Stimulated activated CD8-positive, alpha-beta memory T cell treated with anti-CD3 and anti-CD28 coated beads, Interleukin-12 subunit alpha, Interleukin-12 subunit beta, amount 100 ng/mL, for 1 hour (primary cell): ENCODE data around the gene KIFC3.
"Not testable (repeated sequence)": the region's sequence is repeated elsewhere in the genome, so short reads cannot be mapped to it uniquely, and the experiment has no call there.

ENCODE experiments used
- DNase-seq: peaks from one replicate; pipeline ENCODE4 v3.0.0-alpha.2; 2020; ENCODE audit warnings: low read depth

The KIFC3 gene

DNA sequence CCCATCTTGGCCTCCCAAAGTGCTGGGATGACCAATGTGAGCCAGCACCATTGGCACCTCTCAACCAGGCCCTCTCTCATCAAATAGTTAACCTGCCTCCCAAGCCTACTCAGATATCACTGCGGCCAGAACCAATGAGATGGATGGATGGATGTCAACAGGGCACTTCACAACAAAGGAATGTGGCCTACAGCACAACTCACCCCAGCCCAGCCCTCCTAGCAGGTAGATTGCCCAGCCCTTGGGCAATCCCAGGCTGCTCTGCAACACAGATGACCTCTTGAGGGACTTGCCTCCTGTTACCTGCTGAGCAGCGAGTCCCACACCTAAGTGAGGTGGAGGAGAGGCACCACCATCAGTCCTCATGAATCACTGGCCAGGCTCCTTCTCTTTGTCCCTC, 22.6 kb upstream of the KIFC3 start:
- no peak for DNase-seq

DNA sequence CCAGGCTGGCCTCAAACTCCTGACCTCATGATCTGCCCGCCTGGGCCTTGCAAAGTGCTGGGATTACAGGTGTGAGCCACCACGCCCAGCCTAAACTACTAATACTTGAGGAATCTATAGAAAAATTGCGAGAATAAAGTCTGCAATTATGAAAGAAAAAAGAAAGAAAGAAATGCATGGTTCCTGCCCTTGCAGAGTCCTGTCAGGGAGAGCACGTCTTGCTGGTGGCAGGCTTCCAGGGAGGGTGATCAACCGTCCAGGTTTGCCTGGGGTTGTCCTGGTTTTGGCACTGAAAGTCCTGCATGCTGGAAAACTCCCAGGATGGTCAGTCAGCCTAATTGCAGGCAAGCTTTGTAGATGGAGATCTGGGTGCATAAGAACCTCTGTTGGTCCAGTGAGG, 21.5 kb upstream of the KIFC3 start:
- no peak for DNase-seq

DNA sequence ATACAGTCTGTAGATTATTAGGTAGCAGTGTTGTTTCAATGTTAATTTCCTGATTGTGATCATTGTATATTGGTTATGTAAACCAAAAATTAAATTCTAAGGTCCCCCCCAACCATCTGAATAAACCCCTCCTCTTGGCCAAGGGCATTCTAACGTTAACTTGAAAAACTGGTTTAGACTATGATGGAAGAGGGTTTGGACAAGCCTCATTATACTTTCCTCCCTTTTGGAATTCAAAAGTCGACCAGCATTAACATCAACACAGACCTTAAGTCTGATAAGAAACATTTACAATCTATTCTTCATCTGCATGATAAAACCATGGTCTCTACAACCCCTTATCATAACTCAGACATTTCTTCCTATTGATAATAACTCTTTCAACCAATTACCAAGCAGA, 20.6 kb upstream of the KIFC3 start:
- no peak for DNase-seq

DNA sequence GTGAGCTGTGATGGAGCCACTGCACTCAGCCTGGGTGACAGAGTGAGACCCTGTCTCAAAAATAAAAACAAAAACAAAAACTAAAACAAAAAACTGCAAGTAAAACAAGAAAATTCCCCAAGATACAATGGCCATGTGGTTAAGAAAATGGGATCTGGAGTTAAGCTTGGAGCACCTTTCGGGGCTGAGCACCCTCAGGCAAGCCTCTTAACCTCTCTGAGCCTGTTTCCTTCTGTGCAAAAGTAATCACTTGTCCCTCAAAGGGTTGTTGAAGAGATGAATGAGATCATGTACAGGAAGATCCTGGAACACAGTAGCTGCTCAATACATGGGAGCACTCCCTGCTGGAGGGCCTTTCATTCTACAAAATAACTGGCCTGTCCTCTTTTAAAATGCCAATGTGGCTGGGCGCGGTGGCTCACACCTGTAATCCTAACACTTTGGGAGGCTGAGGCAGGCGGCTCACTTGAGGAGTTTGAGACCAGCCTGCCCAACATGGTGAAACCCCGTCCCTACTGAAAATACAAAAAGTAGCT, 19.8 kb upstream of the KIFC3 start:
- DNase-seq = no peak

DNA sequence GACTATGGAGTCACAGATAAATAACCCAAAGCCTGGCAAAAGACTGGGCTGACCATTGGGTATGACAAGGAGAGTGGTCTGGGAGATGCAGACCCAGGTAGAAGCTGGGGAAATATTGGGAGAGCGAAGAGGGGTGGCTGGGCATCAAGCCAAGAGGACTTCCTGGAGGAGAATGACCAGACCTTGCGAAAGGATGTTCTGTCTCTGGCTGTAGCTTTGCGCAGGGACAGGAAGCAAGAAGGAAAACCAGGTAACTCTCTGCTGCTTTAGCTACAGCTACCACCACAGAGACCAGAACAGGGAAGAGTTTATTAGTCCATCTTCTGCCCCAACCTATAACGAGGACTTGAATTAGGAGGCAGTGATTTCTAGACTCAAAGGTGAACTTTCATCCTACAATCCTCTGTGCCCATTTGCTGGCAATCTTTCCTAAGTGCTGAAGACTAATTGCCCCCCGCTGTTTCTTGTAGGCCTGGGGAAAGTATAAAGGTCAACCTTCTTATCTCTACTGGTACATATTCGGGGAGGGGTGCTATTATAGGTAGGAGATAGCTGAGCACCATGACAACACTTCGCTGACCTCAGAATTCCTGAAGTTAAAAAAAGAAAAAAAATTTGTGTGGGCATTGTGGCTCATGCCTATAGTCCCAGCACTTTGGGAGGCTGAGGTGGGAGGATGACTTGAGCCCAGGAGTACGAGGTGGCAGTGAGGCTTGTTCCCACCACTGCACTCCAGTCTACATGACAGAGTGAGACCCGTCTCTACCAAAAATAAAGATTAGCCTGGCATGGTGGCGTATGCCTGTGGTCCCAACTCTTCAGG, 19.1 kb upstream of the KIFC3 start:
- DNase-seq = no peak

DNA sequence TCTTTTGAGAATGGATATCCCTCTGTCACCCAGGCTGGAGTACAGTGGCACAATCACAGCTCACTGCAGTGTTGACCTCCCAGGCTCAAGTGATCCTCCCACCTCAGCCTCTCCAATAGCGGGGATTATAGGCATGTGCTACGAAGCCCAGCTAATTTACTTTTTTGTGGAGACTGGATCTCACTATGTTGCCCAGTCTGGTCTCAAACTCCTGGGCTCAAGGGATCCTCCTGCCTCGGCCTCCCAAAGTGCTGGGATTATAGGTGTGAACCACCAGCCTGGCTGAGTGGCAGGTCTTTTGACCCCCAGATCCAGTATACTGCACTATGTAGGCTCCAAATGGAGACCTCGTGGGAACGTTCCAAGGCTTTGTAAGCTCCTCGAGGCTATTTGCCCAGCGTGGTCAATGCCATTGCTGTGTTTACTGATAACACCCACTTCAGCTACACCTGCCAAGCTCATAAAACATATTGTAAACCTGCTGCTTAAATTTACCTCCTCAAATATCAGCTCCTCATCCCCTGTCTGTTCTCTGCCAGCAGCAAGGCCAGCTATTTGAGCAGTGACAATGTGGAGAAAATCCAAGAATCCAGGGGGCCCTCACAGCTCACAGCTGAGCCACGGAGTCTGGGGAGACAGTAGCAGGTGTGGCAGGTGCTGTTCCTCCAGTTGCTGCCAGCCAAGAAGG, 16.2 kb upstream of the KIFC3 start:
- no peak for DNase-seq

DNA sequence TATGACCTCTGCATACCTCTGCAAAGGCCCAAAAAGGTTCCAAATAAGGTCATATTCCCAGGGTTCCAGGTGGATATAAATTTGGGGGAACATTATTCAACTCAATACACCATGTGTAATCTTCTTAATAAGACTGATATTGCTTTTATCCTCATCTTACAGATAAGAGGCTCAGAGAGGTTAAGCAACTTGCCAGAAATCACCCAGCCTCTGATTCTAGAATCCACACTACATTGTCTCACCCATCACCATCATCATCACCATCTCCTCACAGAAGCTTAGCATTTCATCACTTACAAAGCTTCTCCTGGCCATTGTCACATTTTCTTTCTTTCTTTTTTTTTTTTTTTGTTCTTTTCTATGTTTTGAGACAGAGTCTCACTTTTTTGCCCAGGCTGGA, 15.4 kb upstream of the KIFC3 start:
- no peak for DNase-seq

DNA sequence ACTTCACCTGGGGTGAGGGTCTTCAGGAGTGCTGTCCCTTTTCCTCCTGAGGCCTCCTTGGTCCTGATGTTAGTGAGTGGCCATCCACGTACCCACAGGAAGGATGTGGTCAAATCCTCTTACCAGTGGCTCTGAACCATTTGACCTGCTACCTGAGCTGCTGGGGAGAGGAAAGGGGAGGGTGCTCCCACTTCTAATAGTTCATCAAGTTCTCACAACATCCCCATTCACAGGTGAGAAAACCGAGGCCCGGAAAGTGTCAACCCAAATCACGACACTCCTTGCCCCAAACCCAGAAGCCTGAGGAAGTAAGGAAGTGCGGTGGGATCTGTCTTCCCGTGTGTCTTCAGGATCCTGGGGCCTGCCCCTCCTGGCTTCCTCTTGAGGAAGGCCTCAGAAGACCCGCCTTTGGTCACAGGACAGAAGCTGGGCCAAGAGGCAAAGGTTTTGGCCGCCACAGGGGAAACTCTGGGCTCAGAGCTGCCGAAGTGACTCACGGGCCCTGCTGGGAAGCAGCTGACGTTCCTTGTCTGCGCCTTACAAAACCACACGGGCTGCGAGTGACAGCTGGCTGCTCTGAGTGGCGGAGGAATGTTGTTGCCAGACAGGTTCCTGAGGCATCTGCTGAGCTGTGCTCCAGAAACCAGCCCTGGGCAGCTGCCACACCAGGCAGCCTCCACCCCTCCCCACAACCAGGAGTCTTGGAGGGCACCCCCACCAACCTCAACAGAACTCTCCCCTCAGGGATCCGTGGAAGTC, 13.9 kb upstream of the KIFC3 start:
- no peak for DNase-seq

DNA sequence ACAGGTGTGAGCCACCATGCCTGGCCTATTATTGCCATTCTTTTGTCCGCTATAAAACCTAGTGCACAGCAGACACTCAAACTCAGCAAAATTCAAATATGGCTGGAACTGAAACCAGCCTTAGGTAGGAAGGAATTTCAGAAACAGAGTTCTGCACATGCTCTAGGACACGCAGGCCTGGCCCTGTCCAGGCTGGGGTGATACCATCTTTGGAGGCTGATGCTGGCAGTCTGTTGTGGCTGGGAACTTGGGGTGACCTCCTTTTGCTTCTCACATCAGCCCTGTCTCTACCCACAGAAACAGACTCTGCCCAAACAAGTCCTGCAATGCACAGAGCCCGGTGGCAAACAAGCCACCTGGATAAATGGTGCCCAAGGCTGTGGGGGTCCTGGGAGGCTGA, 12.6 kb upstream of the KIFC3 start:
- no peak for DNase-seq

DNA sequence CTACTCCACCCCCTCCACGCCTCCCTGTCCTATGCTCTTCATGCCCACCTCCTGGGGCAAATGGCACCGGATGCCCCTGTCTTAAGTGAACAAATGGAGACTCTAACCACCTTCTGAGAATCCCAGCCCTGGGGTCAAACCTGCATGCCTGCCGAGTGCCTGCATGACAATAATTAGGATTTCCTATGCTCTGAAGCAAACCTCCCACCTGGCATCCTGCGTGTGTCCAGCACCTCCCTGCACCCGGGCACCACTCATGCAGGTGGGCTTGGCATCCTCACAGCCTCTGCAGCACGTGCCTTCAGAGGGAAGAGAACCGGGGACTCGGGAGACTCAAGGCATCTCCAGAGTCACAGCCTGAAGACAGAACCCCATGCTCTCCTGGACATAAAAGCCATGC, 11.2 kb upstream of the KIFC3 start:
- no peak for DNase-seq

DNA sequence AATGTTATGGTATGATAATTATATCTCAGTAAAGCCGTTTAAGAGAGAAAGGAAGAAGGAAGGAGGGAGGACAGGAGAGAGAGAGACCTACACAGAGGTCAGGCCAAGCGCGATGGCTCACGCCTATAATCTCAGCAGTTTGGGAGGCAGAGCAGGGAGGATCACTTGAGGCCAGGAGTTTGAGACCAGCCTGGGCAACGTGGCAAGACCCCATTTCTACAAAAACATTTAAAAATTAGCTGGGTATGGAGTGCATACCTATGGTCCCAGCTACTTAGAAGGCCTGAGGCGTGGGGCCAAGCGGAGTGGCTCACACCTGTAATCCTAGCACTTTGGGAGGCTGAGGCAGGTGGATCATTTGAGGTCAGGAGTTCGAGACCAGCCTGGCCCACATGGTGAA, 9.0 kb upstream of the KIFC3 start:
- not testable (repeated sequence) for DNase-seq

DNA sequence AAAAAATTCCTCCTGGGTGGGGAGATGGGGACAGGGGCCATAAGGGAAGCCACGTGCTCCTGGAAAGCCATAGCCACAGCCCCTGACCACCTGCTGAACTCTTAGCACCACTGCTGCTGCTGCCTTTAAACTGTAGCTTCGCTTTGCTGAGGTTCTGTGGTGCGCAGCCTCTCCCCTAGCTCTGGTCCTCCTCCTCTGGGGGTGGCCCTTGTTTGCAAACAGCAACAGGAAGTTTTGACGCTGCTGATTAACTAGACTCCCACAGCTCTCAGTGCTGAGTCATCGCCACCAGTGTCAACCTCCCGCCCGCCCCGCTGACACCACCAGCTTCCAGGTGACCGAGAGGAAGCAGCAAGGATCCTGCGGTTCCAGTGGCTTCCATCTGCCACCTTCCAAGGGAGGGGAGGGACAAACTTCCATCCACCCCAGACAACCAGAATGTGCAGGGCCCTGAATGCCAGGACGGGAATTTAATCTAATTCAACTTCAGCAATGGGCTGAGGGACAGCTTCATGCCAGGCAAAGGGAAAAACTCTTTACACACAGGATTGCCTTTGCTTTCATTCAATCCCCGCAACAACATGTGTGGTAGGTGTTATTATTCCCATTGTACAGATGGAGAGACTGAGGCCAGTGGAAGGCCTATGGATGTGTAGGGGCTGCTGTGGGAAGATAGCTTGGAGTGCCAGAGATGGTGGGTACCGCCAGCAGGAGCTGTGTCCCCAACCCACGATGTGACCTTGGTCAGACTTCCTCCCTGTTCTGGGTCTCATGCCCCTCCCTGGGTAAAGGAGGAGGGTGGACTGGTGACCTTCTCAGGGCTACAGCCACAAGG, 8.1 kb upstream of the KIFC3 start:
- peak; percentile 67 for DNase-seq

DNA sequence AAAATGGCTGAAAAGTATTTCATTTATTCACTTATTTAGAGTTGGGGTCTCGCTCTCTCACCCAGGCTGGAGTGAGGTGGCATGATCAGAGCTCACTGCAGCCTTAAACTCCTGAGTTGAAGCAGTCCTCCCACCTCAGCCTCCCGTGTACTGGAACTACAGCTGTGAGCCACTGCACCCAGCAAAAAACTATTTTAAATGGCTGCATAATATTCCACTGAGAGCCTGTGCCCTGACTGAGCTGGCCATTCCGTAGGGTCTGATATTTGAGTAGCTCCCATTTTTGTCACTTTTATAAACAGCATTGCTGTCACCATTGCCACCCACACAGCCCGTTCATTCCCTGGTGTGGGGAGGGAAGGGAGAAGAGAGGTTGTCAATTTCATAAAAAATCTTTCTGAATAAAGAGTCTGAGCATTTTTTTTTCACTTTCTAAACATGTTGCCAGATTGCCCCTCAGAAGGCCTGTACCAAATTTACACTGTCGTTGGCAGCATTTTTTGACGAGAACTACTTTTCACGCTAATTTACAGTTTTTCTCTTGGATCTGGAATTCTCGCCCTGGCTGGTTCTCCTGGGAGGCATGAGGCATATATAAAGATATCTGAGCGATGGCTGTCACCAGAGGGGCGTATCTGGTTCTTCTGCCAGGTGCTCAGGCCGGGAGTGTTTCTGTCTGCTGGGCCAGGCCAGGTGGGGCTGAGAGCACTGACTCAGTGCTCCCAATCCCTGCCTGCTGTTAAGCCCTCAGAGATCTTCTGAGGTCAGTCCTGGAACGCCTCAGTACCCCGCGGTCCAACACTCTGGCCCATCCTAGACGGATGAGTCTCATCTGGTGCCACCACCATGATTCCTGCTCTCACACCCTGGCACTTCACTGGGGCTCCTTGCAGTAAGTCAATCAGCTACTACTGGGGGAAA, 7.2 kb upstream of the KIFC3 start:
- DNase-seq = no peak

DNA sequence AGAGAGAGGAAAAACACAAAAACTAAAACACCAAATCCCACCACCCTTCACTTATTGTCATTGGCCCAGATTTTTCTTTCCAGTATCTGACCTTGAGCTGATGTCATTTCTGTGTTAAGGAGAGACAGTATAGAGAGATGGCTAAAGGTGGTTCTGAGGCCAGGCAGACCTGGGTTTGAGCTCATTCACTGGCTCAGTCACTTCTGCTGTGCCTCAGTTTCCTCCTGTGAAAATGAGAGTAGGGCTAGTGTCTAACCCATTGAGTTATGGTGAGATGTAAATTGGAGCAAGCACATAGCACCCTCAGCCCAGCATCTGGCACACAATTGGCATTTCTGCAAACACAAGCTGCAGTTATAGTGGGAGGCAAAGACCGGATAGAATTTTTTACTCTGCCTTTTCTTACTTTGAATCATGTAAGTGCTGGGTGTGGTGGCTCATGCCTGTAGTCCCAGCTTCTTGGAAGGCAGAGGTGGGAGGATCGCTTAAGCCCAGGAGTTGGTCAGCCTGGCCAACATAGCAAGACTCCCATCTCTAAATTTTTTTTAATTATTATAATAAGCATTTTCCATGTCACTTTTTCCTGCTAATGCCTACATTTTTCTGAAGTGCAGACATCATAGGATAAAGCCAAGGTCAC, 6.4 kb upstream of the KIFC3 start:
- DNase-seq = no peak

DNA sequence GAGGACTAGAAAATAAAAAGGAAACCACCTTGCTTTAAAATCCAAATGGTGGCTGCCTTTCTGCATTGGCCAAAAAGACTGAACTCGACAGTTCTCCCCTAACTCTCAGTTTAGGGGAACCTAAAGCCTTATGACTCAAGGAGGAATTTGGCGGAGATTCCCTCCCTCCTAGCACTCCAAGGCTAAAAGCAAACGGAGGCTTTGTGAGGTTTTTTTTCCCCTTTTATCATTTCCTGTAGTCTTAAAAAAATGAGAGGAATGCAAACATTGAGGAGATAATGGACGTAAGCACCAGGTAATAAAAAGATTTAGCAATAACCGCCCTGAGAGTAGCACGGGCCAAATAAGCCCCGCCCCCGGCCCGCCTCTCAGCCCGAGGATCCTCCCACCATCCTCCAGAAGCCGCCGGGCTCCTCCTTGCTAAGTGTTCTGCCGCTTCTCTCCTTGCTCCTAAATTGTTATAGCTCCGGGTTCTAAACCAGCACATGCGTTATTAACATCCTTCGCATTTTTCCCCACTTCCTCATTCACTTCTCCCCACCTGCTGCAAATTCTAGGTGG, 5.8 kb upstream of the KIFC3 start:
- peak; percentile 50 for DNase-seq

DNA sequence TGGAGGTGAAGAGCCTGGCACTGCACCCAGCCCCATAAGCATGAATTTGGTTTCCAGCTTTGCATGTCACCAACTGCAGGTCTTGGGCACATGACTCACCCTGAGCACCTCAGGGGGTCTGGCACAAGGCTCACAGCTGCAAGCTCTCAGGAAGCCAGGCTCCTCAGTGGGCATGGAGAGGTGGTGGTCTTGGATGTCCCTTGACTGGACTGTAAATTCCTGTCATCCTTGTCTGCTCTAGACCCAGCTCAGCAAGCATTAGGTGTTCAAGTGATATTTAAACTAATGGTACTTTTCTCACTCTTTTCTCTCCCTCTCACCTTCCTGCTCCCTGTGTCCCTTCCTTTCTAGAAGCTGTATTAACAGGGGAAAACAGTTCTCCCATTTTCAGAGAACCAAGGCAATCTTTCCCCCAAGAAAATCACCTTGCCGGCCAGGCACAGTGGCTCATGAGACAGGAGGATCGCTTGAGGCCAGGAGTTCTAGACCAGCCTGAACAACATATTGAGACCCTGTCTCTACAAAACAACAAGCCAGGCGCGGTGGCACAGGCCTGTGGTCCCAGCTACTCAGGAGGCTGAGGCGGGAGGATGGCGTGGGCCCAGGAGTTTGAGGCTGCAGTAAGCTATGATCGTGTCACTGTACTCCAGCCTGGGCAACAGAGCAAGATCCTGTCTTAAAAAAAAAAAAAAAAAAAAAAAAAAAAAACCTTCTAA, 5.1 kb upstream of the KIFC3 start:
- DNase-seq = no peak

DNA sequence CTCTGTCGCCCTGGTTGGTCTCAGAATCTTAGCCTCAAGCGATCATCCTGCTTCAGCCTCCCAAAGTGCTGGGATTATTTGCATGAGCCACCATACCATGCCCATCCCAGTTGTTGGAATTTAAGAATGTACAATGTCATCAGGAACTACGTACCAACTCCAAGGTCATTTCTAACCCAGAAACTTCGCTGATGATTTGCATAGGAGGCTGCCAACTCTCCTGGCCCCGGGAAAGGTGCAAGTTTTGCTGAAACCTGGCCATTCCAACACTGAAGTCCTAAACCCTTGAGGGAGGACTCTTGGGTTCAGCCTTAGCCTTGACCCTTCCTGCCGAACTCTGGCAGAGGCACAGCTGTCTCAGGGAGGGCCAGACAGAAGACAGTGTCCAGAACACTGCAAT, 2.9 kb upstream of the KIFC3 start:
- DNase-seq = no peak

DNA sequence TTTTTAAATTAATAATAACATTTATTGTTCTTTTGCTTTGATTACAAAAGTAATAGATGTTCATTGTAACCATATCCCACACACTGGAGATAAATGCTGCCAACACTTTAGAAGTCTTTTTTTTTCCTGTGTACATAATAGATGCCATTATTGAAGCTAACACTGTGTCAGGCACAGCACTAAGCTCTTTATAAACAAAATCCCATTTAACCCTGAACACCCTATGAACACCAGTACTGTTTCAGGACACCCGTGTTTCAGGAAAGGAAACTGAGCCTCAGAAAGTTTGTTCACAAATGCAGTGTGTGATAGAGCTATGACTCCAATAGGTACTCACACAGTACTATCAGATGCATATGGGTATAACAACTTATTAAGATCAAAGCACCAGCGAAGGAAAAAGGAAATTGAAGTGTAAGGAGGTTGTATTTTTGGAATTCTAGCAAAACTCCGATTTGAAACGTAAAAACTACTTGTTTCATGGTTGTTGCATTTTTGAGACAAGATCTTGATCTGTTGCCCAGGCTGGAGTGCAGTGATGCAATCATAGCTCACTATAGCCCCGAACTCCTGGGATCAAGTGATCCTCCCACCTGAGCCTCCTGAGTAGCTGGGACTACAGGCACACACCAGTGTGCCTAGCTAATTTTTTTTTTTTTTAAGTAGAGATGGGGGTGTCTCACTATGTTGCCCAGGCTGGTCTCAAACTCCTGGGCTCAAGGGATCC, 2.0 kb upstream of the KIFC3 start:
- no peak for DNase-seq
